Stimulated activated naive CD8-positive, alpha-beta T cell treated with anti-CD3 and anti-CD28 coated beads, Interleukin-15, Interleukin-2, amounts not matched to agents 100 ng/mL and 50 ng/mL, for 24 hours (primary cell): Measurements from ENCODE around the gene SRL.

ENCODE experiments used
- H3K27ac Mint-ChIP-seq: one replicate; pipeline ENCODE4 v1.8.0; 2021; ENCODE audit warnings: mild to moderate bottlenecking, mixed read lengths
- H3K27me3 Mint-ChIP-seq: one replicate; pipeline ENCODE4 v1.8.0; 2021; ENCODE audit warnings: mixed read lengths
- H3K36me3 Mint-ChIP-seq: one replicate; pipeline ENCODE4 v1.8.0; 2021; ENCODE audit warnings: low read depth, mixed read lengths
- H3K4me1 Mint-ChIP-seq: one replicate; pipeline ENCODE4 v1.8.0; 2021; ENCODE audit warnings: low read depth, mixed read lengths
- H3K4me3 Mint-ChIP-seq: one replicate; pipeline ENCODE4 v1.8.0; 2021; ENCODE audit warnings: mild to moderate bottlenecking, mixed read lengths
- H3K9me3 Mint-ChIP-seq: one replicate; pipeline ENCODE4 v1.8.0; 2021; ENCODE audit warnings: mixed read lengths

Gene SRL

DNA sequence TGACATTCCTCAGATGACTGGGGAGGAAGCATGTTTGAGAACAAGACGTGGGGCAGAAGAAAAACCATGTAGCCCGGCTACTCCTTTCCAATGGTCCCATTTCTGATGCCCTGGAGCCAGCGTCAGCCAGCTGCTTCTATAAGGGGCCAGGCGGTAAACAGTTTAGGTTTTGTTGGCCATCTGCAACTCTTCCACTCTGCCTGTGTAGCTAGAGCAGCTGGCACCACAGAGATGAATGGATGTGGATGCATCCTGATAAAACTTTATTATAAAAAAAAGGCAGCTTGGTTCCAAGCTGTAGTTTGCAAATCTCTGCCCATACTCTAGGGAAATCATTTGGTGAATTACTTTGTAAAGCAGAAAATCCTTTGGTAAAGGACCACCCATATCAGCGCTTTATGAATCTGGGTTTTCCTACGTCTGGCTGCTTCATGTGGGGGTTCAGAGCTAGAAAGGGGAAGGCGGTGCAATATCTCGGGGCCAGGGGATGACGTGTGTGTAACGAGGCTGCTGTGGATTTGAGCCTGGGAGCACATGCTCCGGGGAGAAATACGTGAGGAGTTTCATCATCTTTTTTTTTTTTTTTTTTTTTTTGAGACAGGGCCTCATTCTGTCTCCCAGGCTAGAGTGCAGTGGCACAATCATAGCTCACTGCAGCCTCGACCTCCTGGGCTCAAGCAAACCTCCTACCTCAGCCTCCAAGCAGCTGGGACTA is 3.4 kb upstream of the SRL start:
- Mint-ChIP-seq H3K4me1 (no peaks in the 10 kb centered on the region), H3K27ac (no peak overlapping the region)

DNA sequence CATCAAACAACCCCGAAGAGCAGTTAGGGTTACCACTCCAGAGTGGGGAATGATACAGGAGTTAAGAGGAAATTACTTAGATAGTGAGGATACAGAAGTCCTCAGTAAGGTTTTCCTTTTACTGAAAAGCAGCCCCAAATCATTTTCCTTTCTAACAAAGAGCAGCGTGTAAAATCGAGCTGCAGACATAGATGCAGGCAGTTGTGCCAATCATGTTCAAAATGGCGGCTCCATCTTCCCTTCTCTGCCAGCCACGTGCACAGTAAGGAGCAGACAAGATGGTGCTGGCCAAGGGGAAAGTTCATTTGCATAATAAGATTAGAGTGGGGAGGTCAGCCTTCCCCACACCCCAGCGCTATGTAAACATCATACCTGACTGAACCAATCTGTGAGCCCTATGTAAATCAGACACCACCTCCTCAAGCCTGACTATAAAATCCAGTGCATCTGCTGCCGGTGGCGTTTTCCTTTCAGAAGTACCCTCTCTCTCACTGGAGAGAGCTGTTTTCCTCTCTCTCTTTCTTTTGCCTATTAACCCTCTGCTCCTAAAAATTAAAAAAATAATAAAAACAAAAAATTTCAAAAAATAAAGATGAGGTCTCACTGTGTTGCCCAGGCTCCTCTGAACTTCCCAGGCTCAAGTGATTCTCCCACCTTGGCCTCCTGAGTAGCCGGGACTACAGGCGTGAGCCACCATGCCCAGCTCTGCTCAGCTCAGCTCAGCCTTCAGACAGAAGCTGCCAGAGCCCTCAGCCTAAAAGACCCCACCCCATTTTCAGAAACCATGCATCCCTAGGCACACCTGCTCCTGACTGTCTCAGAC is 2.6 kb upstream of the SRL start:
- Mint-ChIP-seq H3K9me3 (no peaks in the 10 kb centered on the region), H3K27ac (no peak overlapping the region), H3K27me3 (peaks cover 3% of the 10 kb centered on the region), H3K36me3 (no peaks in the 10 kb centered on the region), H3K4me1 (no peaks in the 10 kb centered on the region), H3K4me3 (no peak overlapping the region)

More for the DNA sequence above, 3.4 kb upstream of the SRL start:
- Mint-ChIP-seq H3K27me3 (peaks cover 3% of the 10 kb centered on the region), H3K4me3 (no peak overlapping the region), H3K36me3 (no peaks in the 10 kb centered on the region), H3K9me3 (no peaks in the 10 kb centered on the region)

DNA sequence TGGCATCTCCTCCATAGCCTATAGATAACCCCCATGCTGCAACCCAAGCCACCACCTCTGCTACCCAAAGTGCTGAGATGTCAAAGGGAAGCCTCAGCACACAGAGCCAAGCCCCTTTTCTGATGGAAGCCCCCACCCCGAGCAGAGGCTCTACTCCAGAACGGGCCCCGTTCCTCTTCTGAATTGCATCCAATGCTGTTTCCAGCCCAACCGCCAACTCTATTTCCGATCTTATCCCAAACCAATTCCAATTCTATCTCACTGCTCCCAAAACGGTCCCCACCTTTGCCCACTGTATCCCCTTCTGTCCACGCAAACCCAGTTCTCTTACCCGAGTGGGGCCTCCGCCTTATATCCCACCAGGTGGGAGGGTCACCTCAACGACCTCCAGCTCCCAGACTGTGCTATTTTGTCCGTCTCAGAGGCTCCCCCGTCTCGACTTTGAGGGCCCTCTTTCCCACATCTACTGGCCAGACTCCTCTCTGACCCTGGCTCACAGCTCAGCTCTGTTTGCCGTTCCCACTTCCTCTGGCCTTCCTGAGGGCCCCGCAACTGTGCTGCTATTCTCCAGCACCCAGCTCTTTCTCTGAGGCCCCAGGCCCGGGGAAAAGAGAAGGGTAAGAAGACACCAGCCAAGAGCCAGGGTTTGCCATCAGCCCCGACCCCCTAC is 487 bp downstream of the SRL start:
- Mint-ChIP-seq H3K36me3 (no peaks in the 10 kb centered on the region), H3K4me3 (no peak overlapping the region), H3K27ac (no peak overlapping the region), H3K9me3 (no peaks in the 10 kb centered on the region), H3K27me3 (peaks cover 3% of the 10 kb centered on the region), H3K4me1 (no peaks in the 10 kb centered on the region)

DNA sequence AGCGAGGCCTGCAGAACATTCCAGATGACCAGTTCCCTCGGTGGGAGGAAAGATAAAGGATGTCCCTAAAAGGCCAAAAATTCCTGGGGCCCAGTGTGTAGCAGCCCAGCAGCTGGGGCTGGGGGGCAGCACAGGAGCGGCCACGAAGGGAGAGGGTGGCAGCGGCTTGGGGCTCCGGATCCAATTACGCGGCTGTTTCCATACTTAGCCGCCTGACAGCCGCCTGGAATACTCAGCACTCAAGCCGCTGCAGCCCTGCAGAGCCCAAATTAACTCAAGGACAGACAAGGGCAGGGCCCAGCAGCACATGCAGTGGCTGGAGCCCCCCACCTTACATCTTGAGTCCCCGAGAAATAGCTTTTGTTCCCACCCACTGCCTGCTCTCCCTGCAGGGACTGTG is 1.3 kb downstream of the SRL start:
- no peaks in the 10 kb centered on the region for H3K36me3 Mint-ChIP-seq
- no peaks in the 10 kb centered on the region for H3K9me3 Mint-ChIP-seq
- no peaks in the 10 kb centered on the region for H3K4me1 Mint-ChIP-seq
- H3K4me3 Mint-ChIP-seq = no peak overlapping the region
- no peak overlapping the region for H3K27ac Mint-ChIP-seq
- peaks cover 3% of the 10 kb centered on the region for H3K27me3 Mint-ChIP-seq

DNA sequence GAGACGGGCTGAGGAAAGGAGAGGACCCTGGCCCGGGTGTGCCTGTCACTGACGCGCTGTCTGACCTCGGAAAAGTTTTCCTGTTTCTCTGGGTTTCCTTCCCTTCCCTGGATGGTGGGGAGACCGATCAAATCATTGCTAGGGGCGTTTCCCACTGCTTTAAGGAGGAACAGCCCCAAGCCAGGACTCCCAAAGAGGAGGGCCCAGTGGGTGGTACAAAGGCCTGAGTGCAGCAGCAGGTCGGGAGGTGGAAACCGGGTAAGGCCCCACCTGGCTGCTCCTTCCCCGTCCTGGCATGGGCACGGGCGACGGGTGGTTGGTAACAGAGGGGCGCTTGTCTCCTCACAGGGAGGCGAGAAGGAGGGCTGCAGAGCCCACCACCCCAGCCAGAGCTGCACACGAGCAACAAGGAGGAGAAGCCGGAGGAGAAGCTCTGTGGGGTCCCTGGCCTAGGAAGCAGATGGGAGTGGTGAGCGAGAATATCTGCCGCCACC is 2.2 kb downstream of the SRL start:
- peaks cover 3% of the 10 kb centered on the region for H3K27me3 Mint-ChIP-seq
- no peaks in the 10 kb centered on the region for H3K4me1 Mint-ChIP-seq
- H3K4me3 Mint-ChIP-seq = no peak overlapping the region
- no peak overlapping the region for H3K27ac Mint-ChIP-seq
- no peaks in the 10 kb centered on the region for H3K36me3 Mint-ChIP-seq
- H3K9me3 Mint-ChIP-seq = no peaks in the 10 kb centered on the region

DNA sequence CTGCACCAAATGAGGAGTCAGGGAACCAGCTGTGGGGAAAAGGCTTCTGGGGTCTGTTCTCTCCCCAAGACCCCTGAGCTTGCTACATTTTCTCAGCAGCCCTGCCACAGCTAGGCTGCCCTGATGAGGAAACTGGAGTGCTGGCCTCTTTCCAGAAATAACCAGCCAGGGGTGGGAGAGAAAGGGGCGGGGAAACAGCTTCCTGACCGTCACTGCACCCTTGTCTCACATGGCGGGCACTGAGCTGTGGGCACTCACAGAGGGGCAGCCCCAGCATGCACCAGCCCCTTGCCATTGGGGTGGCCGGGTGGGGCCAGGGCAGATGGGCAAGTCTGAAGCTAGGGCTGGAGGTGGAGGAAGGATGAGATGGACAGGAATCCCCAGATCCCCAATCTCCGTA is 2.9 kb downstream of the SRL start:
- Mint-ChIP-seq H3K36me3 (no peaks in the 10 kb centered on the region), H3K27me3 (peaks cover 3% of the 10 kb centered on the region), H3K27ac (no peak overlapping the region), H3K9me3 (no peaks in the 10 kb centered on the region), H3K4me3 (no peak overlapping the region), H3K4me1 (no peaks in the 10 kb centered on the region)

DNA sequence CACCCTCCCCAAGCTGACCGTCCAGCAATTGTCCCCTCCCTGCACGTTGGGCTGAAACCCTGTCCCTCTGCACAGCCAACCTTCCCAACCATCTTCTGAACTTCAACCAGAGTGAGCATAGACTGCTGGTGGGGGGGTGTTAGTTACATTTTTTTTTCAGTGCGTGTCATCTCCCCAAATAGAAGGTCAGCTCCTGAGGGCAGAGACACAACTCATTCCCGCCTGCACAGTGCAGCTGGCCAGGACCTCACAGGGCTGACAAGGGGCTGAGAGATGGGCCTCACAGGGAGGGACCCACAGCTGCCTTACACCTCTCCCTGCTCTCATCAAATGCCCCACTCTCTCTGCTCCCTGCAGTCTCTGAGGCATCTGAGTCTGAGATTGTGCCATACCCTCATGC is 8.4 kb downstream of the SRL start:
- Mint-ChIP-seq H3K4me3 (no peak overlapping the region), H3K9me3 (no peaks in the 10 kb centered on the region), H3K27ac (no peak overlapping the region), H3K27me3 (no peaks in the 10 kb centered on the region), H3K36me3 (no peaks in the 10 kb centered on the region), H3K4me1 (no peaks in the 10 kb centered on the region)

DNA sequence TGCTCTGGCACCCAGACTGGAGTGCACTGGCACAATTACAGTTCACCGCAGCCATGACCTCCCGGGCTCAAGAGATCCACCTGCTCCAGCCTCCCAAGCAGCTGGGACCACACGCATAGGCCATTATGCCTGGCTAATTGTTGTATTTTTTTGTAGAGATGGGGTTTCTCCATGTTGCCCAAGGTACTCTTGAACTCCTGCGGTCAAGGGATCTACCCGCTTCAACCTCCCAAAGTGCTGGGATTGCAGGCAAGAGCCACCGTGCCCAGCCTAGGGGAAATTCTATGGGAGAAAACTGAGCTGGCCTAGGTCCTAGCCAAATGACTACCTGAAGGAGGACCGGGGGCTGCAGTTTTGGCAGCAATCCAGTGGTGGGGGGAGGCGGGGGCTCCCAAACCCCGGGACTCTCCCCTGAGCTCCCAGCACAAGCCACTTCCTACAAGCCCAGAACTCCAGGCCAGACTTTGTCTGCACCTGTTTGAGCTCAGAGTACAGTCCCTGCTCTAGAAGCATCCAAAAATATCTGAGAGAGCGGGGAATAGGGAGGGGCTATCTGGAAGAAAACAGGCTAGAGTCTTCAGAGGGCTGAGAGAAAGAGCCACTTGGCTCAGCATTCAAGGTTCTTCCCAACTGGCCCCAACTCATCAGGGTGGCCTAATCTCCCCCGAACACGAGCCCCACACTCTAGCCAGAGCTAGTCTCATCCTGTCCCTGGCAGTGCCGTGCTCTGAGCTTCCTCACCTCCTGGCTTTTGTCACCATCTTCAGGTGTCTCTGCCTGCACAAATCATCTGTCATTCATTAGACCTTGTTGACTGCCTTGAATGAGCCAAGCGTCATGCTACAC is 9.1 kb downstream of the SRL start:
- Mint-ChIP-seq H3K36me3 (no peaks in the 10 kb centered on the region), H3K9me3 (no peaks in the 10 kb centered on the region), H3K4me3 (no peak overlapping the region), H3K27ac (no peak overlapping the region), H3K27me3 (no peaks in the 10 kb centered on the region), H3K4me1 (no peaks in the 10 kb centered on the region)

DNA sequence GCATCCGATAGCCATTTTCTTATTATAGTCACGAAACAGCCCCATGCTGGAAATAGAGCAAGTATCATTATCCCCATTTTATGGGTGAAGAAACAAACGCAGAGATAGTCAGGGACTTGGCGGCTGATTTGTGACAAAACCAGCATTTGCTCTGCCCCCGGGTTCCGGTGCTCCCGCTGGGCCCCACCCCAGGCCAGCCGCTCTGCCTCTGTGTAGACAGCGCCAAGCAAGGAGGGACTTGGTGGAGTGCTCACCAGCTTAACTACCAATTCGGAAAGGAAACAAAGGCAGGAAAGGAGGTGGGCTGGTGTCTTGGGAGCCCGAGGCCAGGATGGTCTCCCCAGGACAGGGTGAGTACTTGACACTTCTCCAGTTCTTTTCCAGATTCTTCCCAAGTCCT is 10.0 kb downstream of the SRL start:
- no peaks in the 10 kb centered on the region for H3K27me3 Mint-ChIP-seq
- no peaks in the 10 kb centered on the region for H3K36me3 Mint-ChIP-seq
- H3K4me1 Mint-ChIP-seq = no peaks in the 10 kb centered on the region
- no peaks in the 10 kb centered on the region for H3K9me3 Mint-ChIP-seq
- H3K4me3 Mint-ChIP-seq = no peak overlapping the region
- H3K27ac Mint-ChIP-seq = no peak overlapping the region

DNA sequence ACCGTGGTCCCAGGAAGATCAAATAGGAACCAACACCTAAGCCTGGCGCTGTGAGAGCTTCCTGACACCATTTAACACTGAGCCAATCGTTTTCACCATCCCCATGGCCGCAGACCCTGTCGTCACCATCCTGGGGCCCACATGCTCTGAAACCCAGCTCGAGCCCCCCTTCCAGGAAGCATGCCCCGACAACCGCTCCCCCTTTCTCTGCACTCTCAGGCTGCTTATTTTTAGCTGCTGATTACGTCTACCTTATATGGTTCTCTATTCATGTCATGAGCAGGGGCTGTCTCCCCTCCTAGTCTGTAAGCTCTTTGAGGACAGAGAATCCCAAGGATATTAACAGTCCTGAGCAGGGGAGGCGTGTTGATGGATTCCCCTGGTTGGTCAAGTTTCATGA is 10.5 kb downstream of the SRL start:
- no peak overlapping the region for H3K4me3 Mint-ChIP-seq
- H3K27ac Mint-ChIP-seq = no peak overlapping the region
- H3K4me1 Mint-ChIP-seq = no peaks in the 10 kb centered on the region
- no peaks in the 10 kb centered on the region for H3K9me3 Mint-ChIP-seq
- H3K36me3 Mint-ChIP-seq = no peaks in the 10 kb centered on the region
- H3K27me3 Mint-ChIP-seq = no peaks in the 10 kb centered on the region

DNA sequence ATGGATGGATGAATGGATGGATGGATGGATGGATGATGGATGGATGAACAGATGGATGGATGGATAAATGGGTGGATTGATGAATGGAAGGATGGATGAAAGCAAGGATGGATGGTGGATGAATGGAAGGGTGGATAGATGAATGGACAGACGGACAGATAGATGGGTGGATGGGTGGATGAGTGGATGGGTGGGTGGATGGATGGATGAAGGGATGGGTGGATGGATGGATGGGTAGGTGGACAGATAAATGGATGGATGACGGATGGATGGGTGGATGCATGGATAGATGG is 14.9 kb downstream of the SRL start:
- H3K27me3 Mint-ChIP-seq = peaks cover 3% of the 10 kb centered on the region
- H3K27ac Mint-ChIP-seq = no peak overlapping the region
- no peak overlapping the region for H3K4me3 Mint-ChIP-seq
- no peaks in the 10 kb centered on the region for H3K4me1 Mint-ChIP-seq
- no peaks in the 10 kb centered on the region for H3K9me3 Mint-ChIP-seq
- no peaks in the 10 kb centered on the region for H3K36me3 Mint-ChIP-seq

DNA sequence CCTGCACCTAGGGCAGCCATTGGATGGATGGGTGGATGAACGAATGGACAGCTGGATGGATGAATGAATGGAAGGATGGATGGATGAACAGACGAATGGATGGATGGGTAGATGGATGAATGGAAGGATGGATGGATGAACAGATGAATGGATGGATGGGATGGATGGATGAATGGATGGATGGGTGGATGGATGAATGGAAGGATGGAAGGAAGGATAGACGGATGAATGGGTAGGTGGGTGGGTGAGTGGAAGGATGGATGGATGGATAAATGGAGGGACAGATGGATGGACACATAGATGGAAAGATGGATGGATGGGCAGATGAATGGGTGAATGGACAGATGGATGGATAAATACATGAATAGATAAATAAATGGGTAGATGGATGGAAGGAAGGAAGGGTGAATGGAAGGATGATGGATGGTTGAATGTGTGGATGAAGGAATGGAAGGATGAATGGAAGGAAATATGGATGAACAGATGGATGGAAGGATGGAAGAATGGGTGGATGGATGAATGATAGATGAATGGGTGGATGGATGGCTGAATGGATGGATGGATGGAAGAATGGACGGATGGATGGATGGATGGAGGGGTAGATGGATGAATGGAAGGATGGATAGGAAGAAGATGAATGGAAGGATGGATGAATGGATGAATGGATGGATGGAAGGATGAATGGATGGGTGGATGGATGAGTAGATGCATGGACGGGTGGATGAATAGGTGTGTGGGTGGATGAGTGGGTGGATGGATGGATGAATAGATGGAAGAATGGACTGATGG is 15.4 kb downstream of the SRL start:
- Mint-ChIP-seq H3K27me3 (peaks cover 3% of the 10 kb centered on the region), H3K36me3 (no peaks in the 10 kb centered on the region), H3K9me3 (no peaks in the 10 kb centered on the region), H3K27ac (no peak overlapping the region), H3K4me3 (no peak overlapping the region), H3K4me1 (no peaks in the 10 kb centered on the region)

DNA sequence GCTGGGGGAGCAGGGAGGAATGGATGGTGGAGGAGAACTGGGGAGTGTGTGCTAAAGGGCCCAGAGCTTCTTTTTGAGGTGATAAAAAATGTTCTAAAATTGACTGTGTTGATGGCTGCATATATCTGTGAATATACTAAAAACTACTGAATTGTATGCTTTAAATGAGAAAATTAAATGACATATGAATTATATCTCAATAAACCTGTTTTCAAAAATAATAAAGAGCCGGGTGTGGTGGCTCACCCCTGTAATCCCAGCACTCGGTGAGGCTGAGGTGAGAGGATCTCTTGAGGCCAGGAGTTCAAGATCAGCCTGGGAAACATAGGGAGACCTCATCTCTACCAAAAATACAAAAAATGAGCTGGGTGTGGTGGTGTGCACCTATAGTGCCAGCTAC is 16.8 kb downstream of the SRL start:
- H3K4me1 Mint-ChIP-seq = no peaks in the 10 kb centered on the region
- H3K27ac Mint-ChIP-seq = no peak overlapping the region
- no peak overlapping the region for H3K4me3 Mint-ChIP-seq
- no peaks in the 10 kb centered on the region for H3K9me3 Mint-ChIP-seq
- H3K36me3 Mint-ChIP-seq = no peaks in the 10 kb centered on the region
- H3K27me3 Mint-ChIP-seq = peaks cover 3% of the 10 kb centered on the region

DNA sequence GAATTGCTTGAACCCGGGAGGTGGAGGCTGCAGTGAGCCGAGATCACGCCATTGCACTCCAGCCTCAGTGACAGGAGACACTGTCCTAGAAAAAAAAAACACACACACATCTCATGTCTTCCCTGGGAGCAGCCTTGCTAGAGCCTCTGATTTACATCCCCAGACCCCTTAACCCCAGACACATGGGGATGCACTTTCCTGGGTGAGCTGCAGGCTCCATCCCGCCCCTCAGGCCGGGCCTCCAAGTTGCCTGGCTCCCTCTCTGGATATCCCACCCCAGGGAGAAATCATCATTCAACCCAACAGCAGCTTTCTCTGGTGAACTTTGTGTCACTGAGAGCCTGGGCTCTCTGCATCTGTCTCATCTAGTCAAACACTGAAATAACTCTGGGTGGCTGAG is 21.5 kb downstream of the SRL start:
- Mint-ChIP-seq H3K4me3 (no peak overlapping the region), H3K4me1 (no peaks in the 10 kb centered on the region), H3K27ac (no peak overlapping the region), H3K36me3 (no peaks in the 10 kb centered on the region), H3K27me3 (peaks cover 3% of the 10 kb centered on the region), H3K9me3 (no peaks in the 10 kb centered on the region)
